ENCODE results near the gene PRR23B.

The PRR23B gene

DNA sequence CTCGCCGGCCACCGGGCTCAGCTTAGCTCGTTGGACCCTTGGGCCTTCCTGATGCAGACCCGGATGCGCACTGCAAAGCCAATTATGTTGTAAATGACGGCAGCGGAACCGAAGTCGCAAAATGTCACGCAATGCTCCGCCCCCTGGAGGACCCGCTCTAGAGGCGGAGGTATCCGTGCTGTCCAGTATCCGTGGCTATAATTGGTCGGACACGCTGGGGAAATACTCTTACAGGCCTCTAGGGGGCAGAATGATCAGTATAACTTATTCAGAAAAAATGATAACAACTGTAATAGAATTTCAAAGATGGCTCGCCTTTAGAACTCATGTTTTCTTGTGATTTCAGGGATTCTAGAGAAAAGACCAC, at the start of gene PRR23B:
Gene PRR23B, minus strand, starts transcription at position 59 of the 367 bp plus-strand sequence. CDS start 265 bp downstream, outside the sequence.
- Histone ChIP-seq H3K27ac (no peak within 1 kb of the TSS), H3K4me3 (no peak within 1 kb of the TSS)
- no peak for DNase-seq (ENCODE audit: low spot score)
- TF ChIP-seq, protein P1, sequence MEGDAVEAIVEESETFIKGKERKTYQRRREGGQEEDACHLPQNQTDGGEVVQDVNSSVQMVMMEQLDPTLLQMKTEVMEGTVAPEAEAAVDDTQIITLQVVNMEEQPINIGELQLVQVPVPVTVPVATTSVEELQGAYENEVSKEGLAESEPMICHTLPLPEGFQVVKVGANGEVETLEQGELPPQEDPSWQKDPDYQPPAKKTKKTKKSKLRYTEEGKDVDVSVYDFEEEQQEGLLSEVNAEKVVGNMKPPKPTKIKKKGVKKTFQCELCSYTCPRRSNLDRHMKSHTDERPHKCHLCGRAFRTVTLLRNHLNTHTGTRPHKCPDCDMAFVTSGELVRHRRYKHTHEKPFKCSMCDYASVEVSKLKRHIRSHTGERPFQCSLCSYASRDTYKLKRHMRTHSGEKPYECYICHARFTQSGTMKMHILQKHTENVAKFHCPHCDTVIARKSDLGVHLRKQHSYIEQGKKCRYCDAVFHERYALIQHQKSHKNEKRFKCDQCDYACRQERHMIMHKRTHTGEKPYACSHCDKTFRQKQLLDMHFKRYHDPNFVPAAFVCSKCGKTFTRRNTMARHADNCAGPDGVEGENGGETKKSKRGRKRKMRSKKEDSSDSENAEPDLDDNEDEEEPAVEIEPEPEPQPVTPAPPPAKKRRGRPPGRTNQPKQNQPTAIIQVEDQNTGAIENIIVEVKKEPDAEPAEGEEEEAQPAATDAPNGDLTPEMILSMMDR (IDR thresholded peaks at IDR 0.05): no peak

GRCh38 chr3:139062918-139063317, 42.2 kb upstream of the PRR23B start:
- no peak for DNase-seq (ENCODE audit: low spot score)
- H3K27ac ChIP-seq: no peak overlapping the region
- no peak overlapping the region for H3K4me3 ChIP-seq
- TF ChIP-seq, protein P1 (IDR thresholded peaks at IDR 0.05): no peak

DNA sequence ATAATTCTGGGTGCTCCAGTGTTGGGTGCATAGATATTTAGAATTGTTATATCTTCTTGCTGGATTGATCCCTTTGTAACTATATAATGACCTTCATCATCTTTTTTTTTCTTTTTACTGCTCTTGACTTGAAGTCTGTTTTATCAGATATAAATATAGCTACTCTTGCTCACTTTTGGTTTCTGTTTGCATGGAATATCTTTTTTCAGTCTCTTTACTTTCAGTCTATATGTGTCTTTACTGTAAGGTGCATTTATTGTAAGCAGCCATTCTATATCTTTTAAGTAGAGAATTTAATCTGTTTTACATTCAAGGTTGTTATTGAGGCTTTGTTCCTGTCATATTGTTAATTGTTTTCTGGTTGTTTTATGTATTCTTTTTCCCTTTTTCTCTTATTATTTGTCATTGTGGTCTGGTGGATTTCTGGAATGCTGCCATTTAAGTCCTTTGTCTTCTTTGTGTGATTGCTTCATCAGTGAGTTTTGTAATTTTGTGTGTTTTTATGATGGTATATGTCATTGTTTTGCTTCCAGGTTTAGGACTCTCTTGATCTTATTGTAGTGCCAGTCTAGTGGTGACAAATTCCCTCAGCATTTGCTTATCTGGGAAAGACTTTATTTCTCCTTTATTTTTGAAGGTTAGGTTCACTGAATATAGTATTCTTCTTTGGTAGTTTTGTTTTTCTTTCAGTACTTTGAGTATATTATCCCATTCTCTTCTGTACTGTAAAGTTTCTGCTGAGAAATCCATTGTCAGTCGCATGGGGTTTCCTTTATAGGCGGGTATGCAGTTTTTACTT, 32.3 kb upstream of the PRR23B start:
- Histone ChIP-seq H3K27ac (no peak overlapping the region), H3K4me3 (no peak overlapping the region)
- TF ChIP-seq, protein P1 (IDR thresholded peaks at IDR 0.05): no peak
- DNase-seq (ENCODE audit: low spot score): no peak

- TF ChIP-seq, protein P1 (IDR thresholded peaks at IDR 0.05): no peak
- no peak within 1 kb of the TSS for H3K27ac ChIP-seq
- no peak within 1 kb of the TSS for H3K4me3 ChIP-seq
- DNase-seq (ENCODE audit: low spot score): no peak
Measured at GRCh38 chr3:139044366-139045210, 23.9 kb upstream of the PRR23B start, which contains the start of gene PRR23C. Gene PRR23C (minus strand): TSS chr3:139044892. CDS start chr3:139044620, 272 bp downstream.

DNA sequence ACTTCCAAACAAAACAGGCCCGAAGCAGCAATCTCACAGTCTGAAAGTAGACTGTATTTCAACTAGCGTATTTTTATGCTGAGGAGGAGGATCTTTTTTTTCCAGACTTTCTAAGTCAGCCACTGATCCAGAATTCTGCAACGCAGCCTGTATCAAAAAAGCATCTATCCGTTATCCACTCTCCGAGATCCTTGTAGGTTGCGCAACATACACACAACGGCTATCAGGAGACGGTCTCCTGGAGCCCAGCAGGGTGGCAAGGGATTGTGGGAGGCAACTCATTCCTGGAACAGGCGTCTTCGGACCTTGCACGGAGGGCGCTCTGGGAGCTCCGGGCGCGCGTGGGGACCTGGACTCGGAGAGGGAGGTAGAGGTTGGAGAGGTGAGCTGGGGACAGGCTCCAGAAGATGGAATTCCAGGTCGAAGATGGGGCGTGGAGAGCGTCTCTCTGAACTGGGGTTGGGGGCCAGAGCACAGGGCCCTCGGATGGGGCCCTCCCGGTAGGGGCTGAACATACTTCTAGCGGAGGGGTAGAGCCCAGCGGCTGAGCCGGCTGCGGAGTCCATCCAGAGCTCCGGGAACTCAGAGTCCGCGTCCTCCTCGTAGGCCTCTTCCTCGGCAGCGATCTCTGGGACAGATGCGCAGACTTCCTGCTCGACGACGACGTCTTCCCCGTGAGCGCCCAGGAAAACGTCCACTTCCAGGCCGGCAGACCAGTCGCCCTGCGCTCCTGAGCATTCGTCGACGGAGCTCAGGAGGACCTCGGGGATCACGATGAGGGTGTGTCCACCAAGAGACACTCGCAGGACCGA, 23.0 kb upstream of the PRR23B start:
- DNase-seq (ENCODE audit: low spot score): no peak
- Histone ChIP-seq H3K27ac (no peak overlapping the region), H3K4me3 (no peak overlapping the region)
- TF ChIP-seq, protein P1 (IDR thresholded peaks at IDR 0.05): no peak

DNA sequence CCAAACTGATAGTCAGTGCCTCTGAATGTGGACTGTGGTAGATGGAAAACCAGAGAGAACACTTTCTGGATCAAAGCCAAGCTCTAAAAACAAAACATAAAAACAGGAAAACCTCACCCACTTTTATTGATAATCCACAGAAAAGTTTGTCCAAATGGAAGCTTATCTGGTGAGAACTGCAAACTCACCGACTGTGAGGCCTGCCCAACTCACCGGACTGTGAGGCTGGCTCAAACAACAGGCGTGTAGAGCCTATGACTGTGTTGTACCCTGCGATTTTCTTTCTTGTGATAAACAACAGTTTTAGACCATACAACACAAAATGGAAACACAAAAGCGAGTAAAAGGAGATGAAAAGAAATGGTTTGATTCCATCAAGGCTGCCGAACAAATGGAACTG, 16.8 kb upstream of the PRR23B start:
- no peak for DNase-seq (ENCODE audit: low spot score)
- H3K4me3 ChIP-seq: no peak overlapping the region
- TF ChIP-seq, protein P1 (IDR thresholded peaks at IDR 0.05): no peak
- no peak overlapping the region for H3K27ac ChIP-seq

Data from coronary artery (tissue), 2 donors.